Measurements from ENCODE around the gene HAVCR1. TPM values are rescaled to one million over a fixed set of nuclear protein-coding genes. Genes with fewer than 3 reads are reported as not detected.

The HAVCR1 gene
- total RNA-seq, 4 donors from 2014 or later = 0.60 to 3.7 (median 2.9) TPM; not detected in 1

DNA sequence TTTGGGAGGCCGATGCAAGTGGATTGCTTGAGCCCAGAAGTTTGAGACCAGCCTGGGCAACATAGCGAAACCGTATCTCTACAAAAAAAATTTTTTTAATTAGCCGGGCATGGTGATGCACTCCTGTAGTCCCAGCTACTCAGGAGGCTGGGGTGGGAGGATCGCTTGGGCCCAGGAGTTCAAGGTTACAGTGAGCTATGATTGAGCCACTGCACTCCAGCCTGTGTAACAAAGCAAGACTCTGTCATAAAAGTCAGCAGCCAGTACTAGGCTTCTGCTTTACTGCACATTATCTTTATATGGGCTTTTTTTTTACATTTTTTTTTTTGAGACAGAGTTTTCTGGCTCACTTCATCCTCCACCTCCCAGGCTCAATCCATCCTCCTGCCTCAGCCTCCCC, 9.4 kb upstream of the HAVCR1 start:
- Histone ChIP-seq H3K9me3 (no peaks in the 10 kb centered on the region), H3K4me3 (no peak overlapping the region), H3K27ac (no peak overlapping the region), H3K4me1 (peaks cover 0 to 47% (median 12%) of the 10 kb centered on the region in 4 donors), H3K36me3 (no peaks in the 10 kb centered on the region), H3K27me3 (no peaks in the 10 kb centered on the region)
- in situ Hi-C loops (cut with MboI; ENCODE audit: low pct_ligation_motif_present in 1 of 4, low pct_unique_long_range_greater_than_20kb in 1 of 4, low sequenced_read_pairs in 3 of 4) (no loop called here), intact Hi-C loops (cut with DNase I; ENCODE audit: low total_unique reads) (no loop called here)
- 90 to 92% methylated on average over 4 to 5 of the region's 5 CpGs for WGBS, 2 donors (ENCODE audit: low coverage in 1 of 2)
- DNase-seq = no peak
- TF ChIP-seq, protein P1, sequence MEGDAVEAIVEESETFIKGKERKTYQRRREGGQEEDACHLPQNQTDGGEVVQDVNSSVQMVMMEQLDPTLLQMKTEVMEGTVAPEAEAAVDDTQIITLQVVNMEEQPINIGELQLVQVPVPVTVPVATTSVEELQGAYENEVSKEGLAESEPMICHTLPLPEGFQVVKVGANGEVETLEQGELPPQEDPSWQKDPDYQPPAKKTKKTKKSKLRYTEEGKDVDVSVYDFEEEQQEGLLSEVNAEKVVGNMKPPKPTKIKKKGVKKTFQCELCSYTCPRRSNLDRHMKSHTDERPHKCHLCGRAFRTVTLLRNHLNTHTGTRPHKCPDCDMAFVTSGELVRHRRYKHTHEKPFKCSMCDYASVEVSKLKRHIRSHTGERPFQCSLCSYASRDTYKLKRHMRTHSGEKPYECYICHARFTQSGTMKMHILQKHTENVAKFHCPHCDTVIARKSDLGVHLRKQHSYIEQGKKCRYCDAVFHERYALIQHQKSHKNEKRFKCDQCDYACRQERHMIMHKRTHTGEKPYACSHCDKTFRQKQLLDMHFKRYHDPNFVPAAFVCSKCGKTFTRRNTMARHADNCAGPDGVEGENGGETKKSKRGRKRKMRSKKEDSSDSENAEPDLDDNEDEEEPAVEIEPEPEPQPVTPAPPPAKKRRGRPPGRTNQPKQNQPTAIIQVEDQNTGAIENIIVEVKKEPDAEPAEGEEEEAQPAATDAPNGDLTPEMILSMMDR (IDR thresholded peaks at IDR 0.05) = no peak
- TF ChIP-seq POLR2AphosphoS5 (IDR thresholded peaks at IDR 0.05) (no peak), EP300 (IDR thresholded peaks at IDR 0.05; ENCODE audit: low read depth) (no peak), POLR2A (IDR thresholded peaks at IDR 0.05) (no peak)

- TF ChIP-seq, protein P1 (IDR thresholded peaks at IDR 0.05) = no peak
- TF ChIP-seq POLR2A (IDR thresholded peaks at IDR 0.05) (no peak), EP300 (IDR thresholded peaks at IDR 0.05; ENCODE audit: low read depth) (no peak), POLR2AphosphoS5 (IDR thresholded peaks at IDR 0.05) (no peak)
- in situ Hi-C loops (cut with MboI; ENCODE audit: low pct_ligation_motif_present in 1 of 4, low pct_unique_long_range_greater_than_20kb in 1 of 4, low sequenced_read_pairs in 3 of 4) (no loop called here), intact Hi-C loops (cut with DNase I; ENCODE audit: low total_unique reads) (no loop called here)
- no peaks in the 10 kb centered on the region for H3K9me3 ChIP-seq
- H3K4me3 ChIP-seq = no peak overlapping the region
- WGBS, 2 donors (ENCODE audit: low coverage in 1 of 2) = 50 to 56% methylated on average over 2 of the region's 2 CpGs
- no peak for DNase-seq
- peaks cover 0 to 44% (median 13%) of the 10 kb centered on the region in 4 donors for H3K4me1 ChIP-seq
- H3K27ac ChIP-seq = peak overlapping the region in 3 of 4 donors; percentile 16 to 44 (median 32)
- H3K36me3 ChIP-seq = no peaks in the 10 kb centered on the region
- H3K27me3 ChIP-seq = no peaks in the 10 kb centered on the region
These were observed 8.1 kb upstream of the HAVCR1 start for GRCh38 chr5:157067005-157067404.

GRCh38 chr5:157066080-157066479, 7.2 kb upstream of the HAVCR1 start:
- TF ChIP-seq POLR2A (IDR thresholded peaks at IDR 0.05) (no peak), POLR2AphosphoS5 (IDR thresholded peaks at IDR 0.05) (no peak), EP300 (IDR thresholded peaks at IDR 0.05; ENCODE audit: low read depth) (no peak)
- TF ChIP-seq, protein P1 (IDR thresholded peaks at IDR 0.05) = no peak
- intact Hi-C loops (cut with DNase I; ENCODE audit: low total_unique reads) = no loop called here
- in situ Hi-C loops (cut with MboI; ENCODE audit: low pct_ligation_motif_present in 1 of 4, low pct_unique_long_range_greater_than_20kb in 1 of 4, low sequenced_read_pairs in 3 of 4) = no loop called here

DNA sequence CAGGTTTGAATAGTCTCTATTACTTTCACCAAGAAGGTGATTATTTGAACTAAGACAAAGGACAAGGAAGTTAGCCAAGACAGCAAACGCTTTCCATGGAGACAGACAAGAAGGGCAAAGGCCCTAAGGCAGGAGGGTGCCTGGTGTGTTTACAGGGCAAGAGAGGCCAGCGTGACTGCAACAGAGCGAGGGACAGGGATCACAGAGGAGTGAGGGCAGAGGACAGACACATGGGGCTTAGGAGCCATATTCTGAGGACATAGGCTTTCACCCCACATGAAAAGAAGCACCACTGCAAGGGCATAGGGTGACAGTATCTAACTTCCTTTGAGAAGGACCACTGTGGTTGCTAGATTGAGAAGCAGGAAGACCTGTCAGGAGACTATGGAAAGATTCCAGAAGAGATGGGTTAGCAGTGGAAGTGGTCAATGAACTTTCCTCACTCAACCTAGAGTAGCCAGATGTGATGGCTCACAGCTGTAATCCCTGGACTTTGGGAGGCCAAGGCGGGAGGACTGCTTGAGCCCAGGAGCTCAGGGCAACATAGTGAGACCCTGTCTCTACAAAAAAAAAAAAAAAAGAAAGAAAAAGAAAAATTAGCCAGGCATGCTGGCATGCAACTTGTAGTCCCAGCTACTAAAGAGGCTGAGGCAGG, 5.0 kb upstream of the HAVCR1 start:
- in situ Hi-C loops (cut with MboI; ENCODE audit: low pct_ligation_motif_present in 1 of 4, low pct_unique_long_range_greater_than_20kb in 1 of 4, low sequenced_read_pairs in 3 of 4) (no loop called here), intact Hi-C loops (cut with DNase I; ENCODE audit: low total_unique reads) (no loop called here)
- Histone ChIP-seq H3K9me3 (no peaks in the 10 kb centered on the region), H3K27me3 (no peaks in the 10 kb centered on the region), H3K27ac (peak overlapping the region in 3 of 4 donors; percentile 22 to 57 (median 40)), H3K36me3 (no peaks in the 10 kb centered on the region), H3K4me1 (peaks cover 0 to 47% (median 17%) of the 10 kb centered on the region in 4 donors), H3K4me3 (no peak overlapping the region)
- TF ChIP-seq POLR2A (IDR thresholded peaks at IDR 0.05) (no peak), EP300 (IDR thresholded peaks at IDR 0.05; ENCODE audit: low read depth) (no peak), POLR2AphosphoS5 (IDR thresholded peaks at IDR 0.05) (no peak)
- TF ChIP-seq, protein P1 (IDR thresholded peaks at IDR 0.05) = no peak
- WGBS, 2 donors (ENCODE audit: low coverage in 1 of 2) = 49 to 59% methylated on average over 3 to 4 of the region's 4 CpGs
- DNase-seq = no peak

More at GRCh38 chr5:157066080-157066479, 7.2 kb upstream of the HAVCR1 start:
- Histone ChIP-seq H3K4me1 (peaks cover 0 to 44% (median 13%) of the 10 kb centered on the region in 4 donors), H3K9me3 (no peaks in the 10 kb centered on the region), H3K27ac (peak overlapping the region in 3 of 4 donors; percentile 16 to 44 (median 32)), H3K27me3 (no peaks in the 10 kb centered on the region), H3K4me3 (no peak overlapping the region), H3K36me3 (no peaks in the 10 kb centered on the region)
- no peak for DNase-seq
- 64 to 80% methylated on average over 2 of the region's 2 CpGs for WGBS, 2 donors (ENCODE audit: low coverage in 1 of 2)

All from transverse colon (tissue), 4 donors.